ENCODE data around the gene ITGA11. TPM values are rescaled to one million over a fixed set of nuclear protein-coding genes. Genes with fewer than 3 reads are reported as not detected.

Gene ITGA11
- total and polyA plus RNA-seq, 8 donors, result 0.19 to 4.1 (median 0.66) TPM

GRCh38 chr15:68379759-68380290 lies 52.1 kb downstream of the ITGA11 start:
- H3K9me3 ChIP-seq, result no peaks in the 10 kb centered on the region
- no peak for ATAC-seq
- intact Hi-C loops (cut with DNase I), result loop anchor here in 2 of 3 donors (10.0 kb wide), 2 partner anchors 75 to 125 kb away; no protein-coding TSS in a partner anchor

GRCh38 chr15:68379058-68379758 lies 52.8 kb downstream of the ITGA11 start:
- ATAC-seq (no peak), DNase-seq (no peak), FAIRE-seq (no peak)
- 76 to 87% methylated on average over 8 of the region's 8 CpGs for WGBS, 2 donors
- Histone ChIP-seq H3K27me3 (no peaks in the 10 kb centered on the region), H3K27ac (no peak overlapping the region), H3K4me1 (no peaks in the 10 kb centered on the region), H3K9me3 (no peaks in the 10 kb centered on the region), H3K36me3 (no peaks in the 10 kb centered on the region), H3K4me3 (no peak overlapping the region)
- intact Hi-C loops (cut with DNase I), result no loop called here
- no peak for TF ChIP-seq CTCF (IDR thresholded peaks at IDR 0.05)

More at GRCh38 chr15:68379759-68380290, 52.1 kb downstream of the ITGA11 start:
- no peak for DNase-seq
- no peak for FAIRE-seq
- Histone ChIP-seq H3K36me3 (no peaks in the 10 kb centered on the region), H3K4me3 (no peak overlapping the region), H3K27me3 (no peaks in the 10 kb centered on the region), H3K27ac (no peak overlapping the region), H3K4me1 (no peaks in the 10 kb centered on the region)
- 62 to 79% methylated on average over 3 of the region's 3 CpGs for WGBS, 2 donors
- no peak for TF ChIP-seq CTCF (IDR thresholded peaks at IDR 0.05)

- Histone ChIP-seq H3K4me3 (no peak overlapping the region), H3K36me3 (no peaks in the 10 kb centered on the region), H3K27me3 (no peaks in the 10 kb centered on the region), H3K27ac (no peak overlapping the region), H3K4me1 (no peaks in the 10 kb centered on the region), H3K9me3 (no peaks in the 10 kb centered on the region)
- intact Hi-C loops (cut with DNase I), result no loop called here
- DNase-seq (no peak), ATAC-seq (no peak), FAIRE-seq (no peak)
- no peak for TF ChIP-seq CTCF (IDR thresholded peaks at IDR 0.05)
- WGBS, 2 donors, result 71 to 86% methylated on average over 3 of the region's 3 CpGs
These were observed 53.4 kb downstream of the ITGA11 start for GRCh38 chr15:68378595-68378994.

GRCh38 chr15:68377766-68378165 lies 54.2 kb downstream of the ITGA11 start:
- Histone ChIP-seq H3K27ac (no peak overlapping the region), H3K4me1 (no peaks in the 10 kb centered on the region), H3K9me3 (no peaks in the 10 kb centered on the region), H3K36me3 (no peaks in the 10 kb centered on the region), H3K4me3 (no peak overlapping the region), H3K27me3 (no peaks in the 10 kb centered on the region)
- no peak for TF ChIP-seq CTCF (IDR thresholded peaks at IDR 0.05)
- 91 to 93% methylated on average over 3 of the region's 3 CpGs for WGBS, 2 donors
- FAIRE-seq (no peak), DNase-seq (no peak), ATAC-seq (no peak)
- intact Hi-C loops (cut with DNase I), result no loop called here

GRCh38 chr15:68376447-68377060 lies 55.4 kb downstream of the ITGA11 start:
- no peak for DNase-seq
- Histone ChIP-seq H3K4me1 (no peaks in the 10 kb centered on the region), H3K4me3 (no peak overlapping the region), H3K27me3 (no peaks in the 10 kb centered on the region), H3K27ac (no peak overlapping the region), H3K36me3 (no peaks in the 10 kb centered on the region), H3K9me3 (no peaks in the 10 kb centered on the region)
- no peak for ATAC-seq
- no peak for TF ChIP-seq CTCF (IDR thresholded peaks at IDR 0.05)
- no peak for FAIRE-seq
- intact Hi-C loops (cut with DNase I), result no loop called here
